ENCODE data around the gene SPATS2L.

DNA sequence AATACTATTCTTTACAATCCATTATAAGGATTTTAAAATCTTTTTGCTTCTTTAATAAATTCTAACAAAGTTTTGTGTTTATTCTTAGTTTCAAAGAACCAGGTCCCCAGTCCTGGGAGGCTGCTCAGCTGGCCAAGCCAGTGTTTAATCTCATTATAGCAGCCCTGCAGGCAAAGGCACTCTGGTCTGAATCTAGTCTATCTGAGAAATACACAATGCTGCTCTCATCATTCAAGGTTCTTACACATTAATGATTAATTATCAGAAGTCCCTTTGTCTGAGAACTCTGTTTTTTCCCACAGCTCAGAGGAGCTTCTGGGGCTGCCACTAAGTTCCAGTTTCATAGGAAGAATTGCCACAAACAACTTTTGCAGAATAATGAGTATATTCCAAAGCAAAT, 175.7 kb downstream of the SPATS2L start:
- TF ChIP-seq, protein P1, sequence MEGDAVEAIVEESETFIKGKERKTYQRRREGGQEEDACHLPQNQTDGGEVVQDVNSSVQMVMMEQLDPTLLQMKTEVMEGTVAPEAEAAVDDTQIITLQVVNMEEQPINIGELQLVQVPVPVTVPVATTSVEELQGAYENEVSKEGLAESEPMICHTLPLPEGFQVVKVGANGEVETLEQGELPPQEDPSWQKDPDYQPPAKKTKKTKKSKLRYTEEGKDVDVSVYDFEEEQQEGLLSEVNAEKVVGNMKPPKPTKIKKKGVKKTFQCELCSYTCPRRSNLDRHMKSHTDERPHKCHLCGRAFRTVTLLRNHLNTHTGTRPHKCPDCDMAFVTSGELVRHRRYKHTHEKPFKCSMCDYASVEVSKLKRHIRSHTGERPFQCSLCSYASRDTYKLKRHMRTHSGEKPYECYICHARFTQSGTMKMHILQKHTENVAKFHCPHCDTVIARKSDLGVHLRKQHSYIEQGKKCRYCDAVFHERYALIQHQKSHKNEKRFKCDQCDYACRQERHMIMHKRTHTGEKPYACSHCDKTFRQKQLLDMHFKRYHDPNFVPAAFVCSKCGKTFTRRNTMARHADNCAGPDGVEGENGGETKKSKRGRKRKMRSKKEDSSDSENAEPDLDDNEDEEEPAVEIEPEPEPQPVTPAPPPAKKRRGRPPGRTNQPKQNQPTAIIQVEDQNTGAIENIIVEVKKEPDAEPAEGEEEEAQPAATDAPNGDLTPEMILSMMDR (IDR thresholded peaks at IDR 0.05) = no peak
- no peak for TF ChIP-seq EZH2 (IDR thresholded peaks at IDR 0.05)
